ENCODE results near the gene SSH2. TPM values are rescaled to one million over a fixed set of nuclear protein-coding genes. Genes with fewer than 3 reads are reported as not detected.
"Not testable (repeated sequence)": the region's sequence is repeated elsewhere in the genome, so short reads cannot be mapped to it uniquely, and the experiment has no call there.

Gene SSH2
- total RNA-seq, 2 donors from 2014 or later, result 28.1 to 28.2 TPM

GRCh38 chr17:29857823-29858222 lies 72.2 kb downstream of the SSH2 start:
- TF ChIP-seq CTCF (IDR thresholded peaks at IDR 0.05), result no peak
- no peaks in the 10 kb centered on the region for H3K9me3 ChIP-seq
- H3K27me3 ChIP-seq, result no peaks in the 10 kb centered on the region
- H3K4me1 ChIP-seq, result no peaks in the 10 kb centered on the region
- no peak for DNase-seq
- H3K9ac ChIP-seq (ENCODE audit: low read depth in 2 of 2, low read length in 2 of 2), result no peak overlapping the region
- no peak overlapping the region for H3K27ac ChIP-seq
- intact Hi-C loops (cut with DNase I), result no loop called here
- no peaks in the 10 kb centered on the region for H3K36me3 ChIP-seq
- H3K4me3 ChIP-seq, result no peak overlapping the region

GRCh38 chr17:29857105-29857504 lies 72.9 kb downstream of the SSH2 start:
- H3K9me3 ChIP-seq; H3K4me3 ChIP-seq; H3K36me3 ChIP-seq; DNase-seq; H3K27me3 ChIP-seq; H3K4me1 ChIP-seq; H3K27ac ChIP-seq; intact Hi-C loops (cut with DNase I); H3K9ac ChIP-seq (ENCODE audit: low read depth in 2 of 2, low read length in 2 of 2): not testable (repeated sequence)

- intact Hi-C loops (cut with DNase I), result no loop called here
- Histone ChIP-seq H3K9me3 (no peaks in the 10 kb centered on the region), H3K27ac (no peak overlapping the region), H3K9ac (ENCODE audit: low read depth in 2 of 2, low read length in 2 of 2) (no peak overlapping the region), H3K4me3 (no peak overlapping the region), H3K36me3 (no peaks in the 10 kb centered on the region), H3K27me3 (no peaks in the 10 kb centered on the region), H3K4me1 (no peaks in the 10 kb centered on the region)
- no peak for DNase-seq
- TF ChIP-seq CTCF (IDR thresholded peaks at IDR 0.05), result no peak
Observed at GRCh38 chr17:29855686-29856085, 74.3 kb downstream of the SSH2 start.

- no peak for DNase-seq
- Histone ChIP-seq H3K27ac (no peak overlapping the region), H3K9ac (ENCODE audit: low read depth in 2 of 2, low read length in 2 of 2) (no peak overlapping the region), H3K4me3 (no peak overlapping the region), H3K36me3 (no peaks in the 10 kb centered on the region), H3K9me3 (no peaks in the 10 kb centered on the region), H3K27me3 (no peaks in the 10 kb centered on the region), H3K4me1 (no peaks in the 10 kb centered on the region)
- no peak for TF ChIP-seq CTCF (IDR thresholded peaks at IDR 0.05)
- intact Hi-C loops (cut with DNase I), result no loop called here
Observed at GRCh38 chr17:29848737-29849136, 81.3 kb downstream of the SSH2 start.

- Histone ChIP-seq H3K27me3 (no peaks in the 10 kb centered on the region), H3K4me3 (no peak overlapping the region), H3K9me3 (no peaks in the 10 kb centered on the region), H3K36me3 (no peaks in the 10 kb centered on the region), H3K9ac (ENCODE audit: low read depth in 2 of 2, low read length in 2 of 2) (no peak overlapping the region), H3K4me1 (no peaks in the 10 kb centered on the region), H3K27ac (no peak overlapping the region)
- intact Hi-C loops (cut with DNase I), result no loop called here
- no peak for TF ChIP-seq CTCF (IDR thresholded peaks at IDR 0.05)
- no peak for DNase-seq
Observed at GRCh38 chr17:29847527-29848400, 82.3 kb downstream of the SSH2 start.

- TF ChIP-seq CTCF (IDR thresholded peaks at IDR 0.05), result no peak
Observed at GRCh38 chr17:29847118-29847517, 82.9 kb downstream of the SSH2 start.

More at GRCh38 chr17:29847118-29847517, 82.9 kb downstream of the SSH2 start:
- intact Hi-C loops (cut with DNase I), result no loop called here
- H3K36me3 ChIP-seq, result no peaks in the 10 kb centered on the region
- H3K27ac ChIP-seq, result no peak overlapping the region
- no peaks in the 10 kb centered on the region for H3K4me1 ChIP-seq
- H3K27me3 ChIP-seq, result no peaks in the 10 kb centered on the region
- no peak overlapping the region for H3K9ac ChIP-seq (ENCODE audit: low read depth in 2 of 2, low read length in 2 of 2)
- no peak overlapping the region for H3K4me3 ChIP-seq
- DNase-seq, result no peak
- no peaks in the 10 kb centered on the region for H3K9me3 ChIP-seq
